SU-DHL-6 (cell line): Measurements from ENCODE around the gene ADAMTS8.

Source experiments
- H2AFZ ChIP-seq: fragments of 200-600 bp; sonication (generic); 2 replicates; pipeline ENCODE4 v1.6.1; 2014; ENCODE audit warnings: low read depth, mild to moderate bottlenecking, moderate library complexity, mixed read lengths, antibody characterized with exemption, low read length; ENCODE audit not compliant: severe bottlenecking
- H3F3A ChIP-seq: fragments of 200-600 bp; shearing (Covaris generic); 2 replicates; pipeline ENCODE4 v1.6.0; 2016; ENCODE audit warnings: antibody characterized with exemption, mild to moderate bottlenecking; ENCODE audit not compliant: insufficient read depth
- H3K27ac ChIP-seq: fragments of 200-600 bp; sonication (generic); 2 replicates; pipeline ENCODE4 v1.5.1; 2016; ENCODE audit warnings: low read depth, mild to moderate bottlenecking, low read length, moderate library complexity, mixed read lengths
- H3K27me3 ChIP-seq: fragments of 200-600 bp; sonication (generic), shearing (Covaris generic); 2 replicates; pipeline ENCODE4 v1.6.0; 2014; ENCODE audit warnings: mild to moderate bottlenecking, low read length
- H3K36me3 ChIP-seq: fragments of 200-600 bp; sonication (generic); 2 replicates; pipeline ENCODE4 v1.6.1; 2014; ENCODE audit warnings: mild to moderate bottlenecking, low read length, mixed read lengths
- H3K4me2 ChIP-seq: fragments of 300-600, 200-600 bp; shearing (Covaris generic), sonication (generic); 2 replicates; pipeline ENCODE4 v1.6.0; 2014; ENCODE audit warnings: low read length, low read depth, mild to moderate bottlenecking; ENCODE audit not compliant: poor library complexity, severe bottlenecking
- H3K4me3 ChIP-seq: fragments of 200-600 bp; sonication (generic); 2 replicates; pipeline ENCODE4 v1.5.1; 2014; ENCODE audit warnings: antibody characterized with exemption, low read length, mild to moderate bottlenecking, mixed read lengths; ENCODE audit not compliant: insufficient read depth, poor library complexity, severe bottlenecking
- H3K79me2 ChIP-seq: fragments of 200-600 bp; sonication (generic); 2 replicates; pipeline ENCODE4 v1.6.1; 2014; ENCODE audit warnings: mild to moderate bottlenecking, low read length, moderate library complexity; ENCODE audit not compliant: insufficient read depth
- H3K9ac ChIP-seq: fragments of 200-600 bp; sonication (generic); 2 replicates; pipeline ENCODE4 v1.7.0; 2014; ENCODE audit warnings: mild to moderate bottlenecking, low read length
- H3K9me2 ChIP-seq: fragments of 200-600 bp; sonication (generic); replicated peaks from 2 replicates; pipeline ENCODE4 v1.6.1; 2014; ENCODE audit warnings: low read length; ENCODE audit not compliant: insufficient read depth
- H3K9me3 ChIP-seq: fragments of 200-600 bp; sonication (generic); 2 replicates; pipeline ENCODE4 v1.6.1; 2014; ENCODE audit warnings: low read length, mixed read lengths; ENCODE audit not compliant: insufficient read depth
- H4K20me1 ChIP-seq: fragments of 200-600 bp; sonication (generic); 2 replicates; pipeline ENCODE4 v1.6.1; 2014; ENCODE audit warnings: low read depth, mild to moderate bottlenecking, antibody characterized with exemption, low read length, moderate library complexity, mixed read lengths
- EZH2phosphoT487 ChIP-seq: fragments of 200-600 bp; sonication (generic), shearing (Covaris generic); conservative IDR thresholded peaks from 2 replicates; pipeline ENCODE4 v1.6.1; 2018; ENCODE audit warnings: mild to moderate bottlenecking, antibody characterized with exemption, low read length, moderate library complexity, mixed read lengths
- TF ChIP-seq, protein P1 (sequence below): fragments of 200-600 bp; sonication (generic); IDR thresholded peaks from one replicate; pipeline ENCODE4 v1.5.1; 2017; ENCODE audit warnings: antibody characterized with exemption, mild to moderate bottlenecking, low read length, moderate library complexity; ENCODE audit not compliant: insufficient read depth, poor library complexity, severe bottlenecking

ADAMTS8 gene

GRCh38 chr11:130476200-130476921 lies 48.0 kb upstream of the ADAMTS8 start:
- Histone ChIP-seq H3K9me2 (no peaks in the 10 kb centered on the region), H3K4me3 (no peak overlapping the region), H3K4me2 (no peak overlapping the region), H3K27me3 (no peaks in the 10 kb centered on the region), H3F3A (no peaks in the 10 kb centered on the region), H3K9me3 (no peaks in the 10 kb centered on the region), H4K20me1 (no peaks in the 10 kb centered on the region), H3K27ac (no peak overlapping the region), H3K9ac (no peak overlapping the region), H2AFZ (no peak overlapping the region), H3K79me2 (no peaks in the 10 kb centered on the region), H3K36me3 (no peaks in the 10 kb centered on the region)
- TF ChIP-seq EZH2phosphoT487: no peak
- TF ChIP-seq, protein P1, sequence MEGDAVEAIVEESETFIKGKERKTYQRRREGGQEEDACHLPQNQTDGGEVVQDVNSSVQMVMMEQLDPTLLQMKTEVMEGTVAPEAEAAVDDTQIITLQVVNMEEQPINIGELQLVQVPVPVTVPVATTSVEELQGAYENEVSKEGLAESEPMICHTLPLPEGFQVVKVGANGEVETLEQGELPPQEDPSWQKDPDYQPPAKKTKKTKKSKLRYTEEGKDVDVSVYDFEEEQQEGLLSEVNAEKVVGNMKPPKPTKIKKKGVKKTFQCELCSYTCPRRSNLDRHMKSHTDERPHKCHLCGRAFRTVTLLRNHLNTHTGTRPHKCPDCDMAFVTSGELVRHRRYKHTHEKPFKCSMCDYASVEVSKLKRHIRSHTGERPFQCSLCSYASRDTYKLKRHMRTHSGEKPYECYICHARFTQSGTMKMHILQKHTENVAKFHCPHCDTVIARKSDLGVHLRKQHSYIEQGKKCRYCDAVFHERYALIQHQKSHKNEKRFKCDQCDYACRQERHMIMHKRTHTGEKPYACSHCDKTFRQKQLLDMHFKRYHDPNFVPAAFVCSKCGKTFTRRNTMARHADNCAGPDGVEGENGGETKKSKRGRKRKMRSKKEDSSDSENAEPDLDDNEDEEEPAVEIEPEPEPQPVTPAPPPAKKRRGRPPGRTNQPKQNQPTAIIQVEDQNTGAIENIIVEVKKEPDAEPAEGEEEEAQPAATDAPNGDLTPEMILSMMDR: no peak

- H3K36me3 ChIP-seq: no peaks in the 10 kb centered on the region
- TF ChIP-seq, protein P1: no peak
Measured at GRCh38 chr11:130475426-130476053, 47.1 kb upstream of the ADAMTS8 start.

DNA sequence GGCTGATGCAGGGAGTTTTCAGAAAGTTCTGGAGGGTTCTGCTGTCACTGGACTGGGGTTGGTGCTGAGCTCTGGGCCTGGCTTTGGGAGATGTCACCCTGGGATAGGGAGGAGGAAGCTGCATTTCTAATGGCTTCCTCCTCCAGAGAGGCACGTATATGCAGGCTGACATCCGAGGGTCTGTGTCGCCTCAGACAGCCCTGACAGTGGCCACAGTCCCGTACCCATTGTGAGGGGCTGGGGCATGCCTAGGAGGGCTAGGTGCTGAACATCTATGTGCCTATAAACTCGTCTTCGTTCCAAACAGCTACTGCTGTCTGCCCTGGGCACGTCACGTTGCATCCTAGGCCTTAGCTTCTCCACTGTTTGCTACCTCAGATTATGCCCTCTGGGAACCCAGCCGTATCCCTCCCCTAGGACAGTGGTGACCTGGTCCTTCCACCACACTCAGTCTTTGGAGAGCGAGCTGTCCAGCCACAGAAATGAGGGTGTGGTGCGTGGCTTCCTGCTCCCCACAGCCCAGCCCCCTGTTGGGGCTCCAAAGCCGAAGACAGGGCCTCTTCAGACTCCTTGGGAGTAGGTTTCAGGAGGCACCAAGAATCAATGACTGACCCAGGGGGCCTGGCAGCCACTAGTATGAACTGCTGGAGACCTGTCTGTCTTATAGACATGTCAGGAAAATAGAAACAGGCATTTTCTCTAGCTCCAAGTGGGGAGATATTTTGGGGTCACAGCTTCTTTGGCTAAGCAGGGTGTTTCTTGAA lies 46.4 kb upstream of the ADAMTS8 start:
- TF ChIP-seq EZH2phosphoT487: no peak
- TF ChIP-seq, protein P1: no peak
- Histone ChIP-seq H4K20me1 (no peaks in the 10 kb centered on the region), H3K9me3 (no peaks in the 10 kb centered on the region)

More at GRCh38 chr11:130475426-130476053, 47.1 kb upstream of the ADAMTS8 start:
- H3K27ac ChIP-seq: no peak overlapping the region
- H3K4me3 ChIP-seq: no peak overlapping the region
- H3K4me2 ChIP-seq: no peak overlapping the region
- no peak overlapping the region for H3K9ac ChIP-seq
- H3K79me2 ChIP-seq: no peaks in the 10 kb centered on the region
- H4K20me1 ChIP-seq: no peaks in the 10 kb centered on the region
- no peaks in the 10 kb centered on the region for H3K9me2 ChIP-seq
- no peaks in the 10 kb centered on the region for H3K27me3 ChIP-seq
- H3F3A ChIP-seq: no peaks in the 10 kb centered on the region
- H2AFZ ChIP-seq: no peak overlapping the region
- no peaks in the 10 kb centered on the region for H3K9me3 ChIP-seq

More for the DNA sequence above, 46.4 kb upstream of the ADAMTS8 start:
- Histone ChIP-seq H3K36me3 (no peaks in the 10 kb centered on the region), H3K4me3 (no peak overlapping the region), H3K27ac (no peak overlapping the region), H3K79me2 (no peaks in the 10 kb centered on the region), H3K4me2 (no peak overlapping the region), H3K27me3 (no peaks in the 10 kb centered on the region), H2AFZ (no peak overlapping the region), H3F3A (no peaks in the 10 kb centered on the region), H3K9ac (no peak overlapping the region), H3K9me2 (no peaks in the 10 kb centered on the region)
